A673 (cell line): Measurements from ENCODE around the gene SLC35F6.

Source experiments
- EZH2 ChIP-seq: fragments of 200-600 bp; sonication (generic); IDR thresholded peaks from 2 replicates; pipeline ENCODE4 v1.6.1; 2017; ENCODE audit warnings: borderline replicate concordance, low read depth, mild to moderate bottlenecking, mixed read lengths, antibody characterized with exemption, low read length; ENCODE audit not compliant: poor library complexity, severe bottlenecking
- TF ChIP-seq, protein P1 (sequence below): fragments of 300-800, 200-600 bp; sonication (generic); conservative IDR thresholded peaks from 2 replicates; pipeline ENCODE4 v1.5.1; 2017; ENCODE audit warnings: low read depth, mild to moderate bottlenecking, antibody characterized with exemption, low read length, moderate library complexity, mixed read lengths

DNA sequence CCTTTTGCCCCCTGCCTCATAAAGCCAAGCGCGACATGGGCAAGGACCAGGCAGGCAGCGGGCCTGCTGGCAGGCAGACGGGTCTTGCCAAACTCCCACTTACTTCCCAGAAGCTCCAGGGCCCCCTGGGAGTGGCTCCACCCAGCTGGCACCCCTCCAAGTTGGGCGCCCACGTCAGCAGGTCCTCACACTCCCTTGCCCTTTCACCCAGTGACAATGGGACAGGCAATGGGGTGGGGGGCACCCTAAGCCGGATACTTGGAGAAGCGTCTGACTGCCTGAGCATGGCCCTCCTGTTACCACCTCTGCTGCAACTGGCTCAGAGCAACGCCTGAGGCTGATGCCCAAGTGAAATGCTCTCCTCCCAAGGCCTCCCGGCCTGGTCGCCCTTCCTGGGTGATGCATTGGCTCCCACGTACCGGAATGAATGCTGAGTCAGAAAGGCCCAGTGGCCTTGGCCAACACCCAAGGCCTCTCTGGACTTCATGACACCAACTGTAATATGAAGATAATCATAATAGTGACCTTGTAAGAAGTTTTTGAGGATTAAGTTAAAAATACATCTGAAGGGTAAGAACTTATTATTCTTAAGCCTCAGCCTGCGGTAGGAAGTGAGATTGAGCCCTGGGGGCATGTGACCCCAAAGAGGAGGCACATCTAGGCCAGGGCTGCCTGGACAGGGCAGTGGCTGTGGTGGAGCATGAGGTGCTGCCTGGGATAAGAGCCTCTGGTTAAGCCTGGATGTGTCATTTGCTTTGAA lies 39.9 kb upstream of the SLC35F6 start:
- TF ChIP-seq, protein P1, sequence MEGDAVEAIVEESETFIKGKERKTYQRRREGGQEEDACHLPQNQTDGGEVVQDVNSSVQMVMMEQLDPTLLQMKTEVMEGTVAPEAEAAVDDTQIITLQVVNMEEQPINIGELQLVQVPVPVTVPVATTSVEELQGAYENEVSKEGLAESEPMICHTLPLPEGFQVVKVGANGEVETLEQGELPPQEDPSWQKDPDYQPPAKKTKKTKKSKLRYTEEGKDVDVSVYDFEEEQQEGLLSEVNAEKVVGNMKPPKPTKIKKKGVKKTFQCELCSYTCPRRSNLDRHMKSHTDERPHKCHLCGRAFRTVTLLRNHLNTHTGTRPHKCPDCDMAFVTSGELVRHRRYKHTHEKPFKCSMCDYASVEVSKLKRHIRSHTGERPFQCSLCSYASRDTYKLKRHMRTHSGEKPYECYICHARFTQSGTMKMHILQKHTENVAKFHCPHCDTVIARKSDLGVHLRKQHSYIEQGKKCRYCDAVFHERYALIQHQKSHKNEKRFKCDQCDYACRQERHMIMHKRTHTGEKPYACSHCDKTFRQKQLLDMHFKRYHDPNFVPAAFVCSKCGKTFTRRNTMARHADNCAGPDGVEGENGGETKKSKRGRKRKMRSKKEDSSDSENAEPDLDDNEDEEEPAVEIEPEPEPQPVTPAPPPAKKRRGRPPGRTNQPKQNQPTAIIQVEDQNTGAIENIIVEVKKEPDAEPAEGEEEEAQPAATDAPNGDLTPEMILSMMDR = no peak
- no peak for TF ChIP-seq EZH2
